ENCODE measurements around the gene OSGIN1.

Gene OSGIN1, protein sequence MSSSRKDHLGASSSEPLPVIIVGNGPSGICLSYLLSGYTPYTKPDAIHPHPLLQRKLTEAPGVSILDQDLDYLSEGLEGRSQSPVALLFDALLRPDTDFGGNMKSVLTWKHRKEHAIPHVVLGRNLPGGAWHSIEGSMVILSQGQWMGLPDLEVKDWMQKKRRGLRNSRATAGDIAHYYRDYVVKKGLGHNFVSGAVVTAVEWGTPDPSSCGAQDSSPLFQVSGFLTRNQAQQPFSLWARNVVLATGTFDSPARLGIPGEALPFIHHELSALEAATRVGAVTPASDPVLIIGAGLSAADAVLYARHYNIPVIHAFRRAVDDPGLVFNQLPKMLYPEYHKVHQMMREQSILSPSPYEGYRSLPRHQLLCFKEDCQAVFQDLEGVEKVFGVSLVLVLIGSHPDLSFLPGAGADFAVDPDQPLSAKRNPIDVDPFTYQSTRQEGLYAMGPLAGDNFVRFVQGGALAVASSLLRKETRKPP

DNA sequence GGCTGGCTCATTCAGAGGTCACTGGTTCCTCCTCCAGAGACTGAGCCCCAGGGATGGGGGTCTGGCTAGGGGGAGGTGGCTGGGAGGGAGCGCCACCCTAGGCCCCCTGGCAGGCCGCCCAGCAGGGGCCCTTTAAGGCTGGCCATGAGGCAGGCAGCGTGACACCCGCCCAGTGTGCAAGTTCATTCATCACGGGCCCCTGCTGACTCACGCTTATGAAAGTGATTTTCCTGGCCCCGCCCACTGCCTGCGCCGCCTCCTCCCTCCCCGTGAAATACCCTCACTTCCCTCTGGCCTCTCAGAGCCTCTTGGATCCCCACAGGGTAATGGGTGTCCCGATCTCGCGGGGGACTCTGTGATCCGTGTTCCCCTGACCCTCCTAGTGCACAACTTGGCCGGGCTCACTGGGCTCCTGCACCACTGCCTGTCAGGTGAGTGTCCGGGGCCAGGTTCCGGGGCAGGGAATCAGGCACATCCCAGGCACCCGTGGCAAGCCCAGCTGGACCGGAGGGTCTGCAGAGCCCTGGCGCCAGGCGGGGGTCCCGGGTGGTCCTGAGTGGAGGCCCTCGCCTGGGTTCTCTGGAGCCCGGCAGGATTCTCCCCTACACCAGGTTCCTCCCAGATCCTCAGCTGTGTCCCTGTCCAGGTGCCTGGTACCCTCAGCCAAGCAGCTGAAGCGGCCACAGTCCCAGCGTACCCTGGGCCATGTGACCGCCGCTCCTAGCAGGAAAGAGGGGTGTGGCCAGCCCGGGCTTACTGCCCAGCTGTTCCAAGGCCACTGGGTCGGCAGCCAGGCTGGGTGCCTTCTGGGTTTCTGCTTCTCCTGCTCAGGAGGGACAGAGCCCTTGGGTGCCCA is at the start of gene OSGIN1:
Gene OSGIN1 (plus strand): TSS at position 301 of the 856 bp plus-strand sequence. CDS start 4,432 bp downstream, outside the sequence.
- DNase-seq (ENCODE audit: low spot score): peak; percentile 89

- no peak for DNase-seq (ENCODE audit: low spot score)
Observed at GRCh38 chr16:83903751-83904150, 49.3 kb upstream of the OSGIN1 start.

GRCh38 chr16:83906683-83907082 is 46.4 kb upstream of the OSGIN1 start:
- DNase-seq (ENCODE audit: low spot score): no peak

DNA sequence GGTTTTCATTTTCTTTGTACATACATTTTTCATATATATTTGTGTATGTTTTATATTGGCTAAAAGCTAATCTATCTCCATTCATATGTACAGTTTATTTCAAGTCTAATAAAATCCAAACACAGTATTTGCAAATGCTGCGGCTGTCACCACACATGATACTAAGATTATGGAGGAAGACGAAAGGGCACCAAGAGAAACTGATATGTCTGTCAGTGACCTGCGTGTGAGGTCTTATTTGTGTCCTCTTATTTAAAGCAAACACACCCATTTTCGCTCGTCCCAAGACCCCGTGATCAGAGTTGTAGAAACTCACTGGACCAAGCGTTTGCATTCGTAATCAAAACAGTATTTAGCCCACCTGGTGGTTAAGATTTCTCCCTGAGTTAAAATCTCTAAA is 45.9 kb upstream of the OSGIN1 start:
- no peak for DNase-seq (ENCODE audit: low spot score)

GRCh38 chr16:83907631-83908250 is 45.3 kb upstream of the OSGIN1 start:
- DNase-seq (ENCODE audit: low spot score): no peak

DNA sequence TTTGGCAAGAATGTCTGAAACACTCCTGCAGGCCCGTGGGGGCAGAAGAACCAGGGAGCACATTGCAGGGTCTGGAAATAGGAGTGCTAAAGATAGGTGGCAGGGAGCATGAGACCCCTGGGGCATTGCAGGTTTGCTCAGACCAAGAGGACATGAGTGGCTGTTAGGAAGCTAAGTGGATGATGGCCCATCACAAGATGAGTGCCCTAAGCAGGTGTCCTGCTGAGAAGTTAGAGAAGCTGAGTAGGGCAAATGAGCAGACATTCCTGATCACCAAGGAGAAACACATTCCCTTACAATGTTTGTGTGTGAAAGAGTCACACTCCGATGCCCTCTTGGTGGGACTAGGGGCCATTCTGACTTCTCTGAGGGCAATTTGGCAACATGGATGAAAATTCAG is 44.2 kb upstream of the OSGIN1 start:
- no peak for DNase-seq (ENCODE audit: low spot score)

DNA sequence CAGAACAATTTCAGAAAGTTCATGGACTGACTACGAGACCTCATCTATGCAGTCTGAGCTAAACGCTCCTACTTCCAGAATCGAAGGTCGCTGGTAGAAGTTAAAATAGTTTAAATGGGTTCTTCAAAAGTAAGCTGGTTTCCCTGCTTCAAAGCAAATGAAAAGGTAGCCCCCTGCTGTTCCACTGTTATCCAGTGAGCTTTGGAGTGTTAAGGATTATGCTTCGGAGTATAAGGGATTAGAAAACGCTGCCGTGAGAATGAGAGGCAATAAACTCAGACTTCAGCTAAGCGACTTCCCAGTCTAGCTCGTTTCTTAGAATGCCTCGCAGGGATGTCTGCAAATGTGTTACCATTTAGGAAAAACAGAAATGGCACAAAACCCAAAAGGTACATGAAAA is 41.8 kb upstream of the OSGIN1 start:
- DNase-seq (ENCODE audit: low spot score): no peak

GRCh38 chr16:83912519-83913244 is 40.4 kb upstream of the OSGIN1 start:
- no peak for DNase-seq (ENCODE audit: low spot score)

GRCh38 chr16:83913245-83913633 is 39.8 kb upstream of the OSGIN1 start:
- DNase-seq (ENCODE audit: low spot score): no peak

DNA sequence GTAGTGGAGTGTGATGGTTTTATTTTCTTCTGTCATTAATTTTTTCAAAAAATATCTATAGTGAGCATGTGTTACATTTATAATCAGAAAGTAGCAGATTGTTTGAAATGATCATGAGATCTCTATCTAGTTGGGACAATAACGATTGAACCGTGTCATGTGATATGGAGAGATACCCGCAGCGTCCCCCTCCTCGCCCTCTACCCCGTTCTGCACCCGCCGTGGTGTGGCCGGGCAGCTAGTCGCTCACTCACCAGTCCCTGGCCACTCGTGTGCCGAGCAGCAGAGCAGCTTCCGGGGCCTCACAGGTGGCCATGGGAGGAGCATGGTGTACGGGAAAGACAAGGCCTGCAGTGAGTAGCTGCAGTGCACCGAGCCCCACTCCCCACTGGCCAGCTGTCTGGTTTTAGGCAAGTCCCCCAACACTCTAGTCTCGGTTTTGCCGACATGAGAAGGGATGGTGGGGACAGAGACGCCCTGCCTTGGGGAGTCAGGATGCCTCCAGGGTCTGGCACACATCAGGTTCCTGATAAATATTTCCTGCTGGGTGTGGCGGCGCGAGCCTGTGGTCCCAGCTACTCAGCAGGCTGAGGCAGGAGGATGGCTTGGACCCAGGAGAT is 38.8 kb upstream of the OSGIN1 start:
- DNase-seq (ENCODE audit: low spot score): no peak

- DNase-seq (ENCODE audit: low spot score): no peak
Observed at GRCh38 chr16:83915081-83915480, 38.0 kb upstream of the OSGIN1 start.

DNA sequence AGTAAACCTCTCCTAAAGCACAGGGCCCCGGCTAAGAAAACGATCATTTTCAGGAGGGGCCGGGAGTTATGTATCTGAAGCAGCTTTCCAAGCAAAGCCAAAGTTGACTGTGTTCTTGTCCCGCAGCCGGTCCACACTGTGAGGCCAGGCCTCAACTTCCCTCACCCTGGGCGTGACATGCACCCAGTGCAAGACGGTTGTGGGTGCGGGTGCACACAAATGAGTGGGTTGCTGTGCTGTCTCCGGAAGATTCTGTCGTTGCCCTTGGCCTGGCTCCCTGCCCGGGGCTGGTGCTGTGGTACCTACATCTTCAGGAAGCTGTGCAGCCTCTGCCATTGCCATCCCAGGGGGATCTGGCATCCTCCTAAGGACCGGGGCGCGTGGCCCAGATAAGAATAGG is 37.5 kb upstream of the OSGIN1 start:
- DNase-seq (ENCODE audit: low spot score): no peak

DNA sequence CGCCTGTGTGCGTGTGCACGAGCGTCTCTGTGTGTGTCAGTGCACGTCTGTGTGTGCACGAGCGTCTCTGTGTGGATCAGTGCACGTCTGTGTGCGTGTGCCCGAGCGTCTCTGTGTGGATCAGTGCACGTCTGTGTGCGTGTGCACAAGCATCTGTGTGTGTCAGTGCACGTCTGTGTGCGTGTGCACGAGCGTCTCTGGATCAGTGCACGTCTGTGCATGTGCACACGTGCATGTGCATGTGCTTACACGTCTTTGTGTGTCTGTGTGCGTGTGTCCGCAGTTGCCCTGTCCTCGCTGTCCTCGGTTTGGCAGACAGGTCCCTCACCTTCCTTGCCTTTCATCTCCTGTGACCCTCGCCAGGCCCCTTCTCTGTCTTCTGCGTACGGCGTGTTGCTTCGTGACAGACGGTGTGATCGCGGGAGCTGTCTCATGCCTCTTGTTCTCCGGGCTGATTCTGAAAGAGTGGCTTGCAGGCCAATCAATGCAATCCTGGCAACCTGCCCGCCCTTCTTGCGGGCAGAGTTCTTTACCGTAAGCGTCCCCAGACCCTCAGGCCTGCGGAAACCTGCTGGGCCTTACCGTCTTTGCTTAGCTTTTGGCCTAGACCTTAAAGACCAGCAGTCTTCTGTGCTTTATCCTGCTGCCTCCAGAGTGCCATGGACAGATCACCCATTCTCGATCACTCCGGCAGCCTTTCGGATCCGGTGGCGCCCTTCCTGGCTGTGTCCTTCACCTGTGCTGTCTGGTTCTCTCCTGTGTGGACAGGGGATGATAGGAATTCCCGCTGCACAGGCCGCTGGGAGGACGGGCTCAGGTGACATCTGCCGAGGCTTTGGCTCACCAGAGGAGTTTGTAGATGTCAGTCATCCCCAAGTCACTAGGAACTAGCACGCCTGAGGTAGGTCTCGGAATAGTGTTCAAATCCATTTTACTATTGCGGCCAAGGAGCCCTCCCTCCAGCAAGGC is 35.6 kb upstream of the OSGIN1 start:
- DNase-seq (ENCODE audit: low spot score): no peak

DNA sequence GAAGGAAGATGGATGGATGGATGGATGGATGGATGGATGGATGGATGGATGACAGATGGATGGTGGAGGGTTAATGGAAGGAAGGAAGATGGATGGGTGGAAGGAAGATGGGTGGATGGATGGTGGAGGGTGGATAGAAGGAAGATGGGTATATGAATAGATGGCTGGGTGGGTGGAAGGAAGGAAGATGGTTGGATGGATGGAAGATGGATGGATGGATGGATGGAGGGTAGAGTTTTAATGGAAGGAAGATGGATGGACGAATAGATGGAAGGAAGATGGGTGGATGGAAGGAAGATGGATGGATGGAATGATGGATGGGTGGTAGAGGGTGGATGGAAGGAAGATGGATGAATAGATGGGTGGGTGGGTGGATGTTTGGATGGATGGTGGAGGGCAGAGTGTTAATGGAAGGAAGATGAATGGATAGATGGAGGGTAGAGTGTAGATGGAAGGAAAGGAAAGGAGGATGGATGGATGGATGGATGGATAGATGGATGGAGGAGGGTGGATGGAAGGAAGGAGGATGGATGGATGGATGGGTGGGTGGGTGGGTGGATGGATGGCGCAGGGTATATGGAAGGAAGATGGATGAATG is 32.0 kb upstream of the OSGIN1 start:
- DNase-seq (ENCODE audit: low spot score): no peak

- no peak for DNase-seq (ENCODE audit: low spot score)
Observed at GRCh38 chr16:83923581-83924365, 29.3 kb upstream of the OSGIN1 start.

GRCh38 chr16:83924686-83925085 is 28.4 kb upstream of the OSGIN1 start:
- DNase-seq (ENCODE audit: low spot score): no peak

GRCh38 chr16:83925095-83925905 is 27.7 kb upstream of the OSGIN1 start:
- no peak for DNase-seq (ENCODE audit: low spot score)
